Stomach (tissue), 9 donors: ENCODE results near the gene NINL. TPM values are rescaled to one million over a fixed set of nuclear protein-coding genes. Genes with fewer than 3 reads are reported as not detected.

Experiments used
- DNase-seq, 2 donors: peaks; one replicate each; pipeline versions ENCODE4 v3.0.0 to v3.0.0-alpha.2; 2013 to 2019
- H3K27ac ChIP-seq, 5 donors: fragments of 200-600 bp in 4 of 5; sonication (generic) in 4 of 5; one replicate each; pipeline ENCODE4 v1.5.1; 2013 to 2019; ENCODE audit warnings: mild to moderate bottlenecking in 1 of 5, moderate library complexity in 1 of 5
- H3K27me3 ChIP-seq, 3 donors: fragments of 200-600 bp; sonication (generic); one replicate each; pipeline ENCODE4 v1.5.1; 2017 to 2019; ENCODE audit warnings: mixed run types in 1 of 3
- H3K36me3 ChIP-seq, 4 donors: fragments of 200-600 bp; sonication (generic); 1 replicate in 3 of 4; 2 replicates in 1 of 4; pipeline ENCODE4 v1.5.1; 2016 to 2019
- H3K4me1 ChIP-seq, 4 donors: fragments of 200-600 bp; sonication (generic); one replicate each; pipeline ENCODE4 v1.5.1; 2016 to 2019
- H3K4me3 ChIP-seq, 4 donors: fragments of 200-600 bp; sonication (generic) in 3 of 4; one replicate each; pipeline ENCODE4 v1.5.1; 2016 to 2019; ENCODE audit warnings: mild to moderate bottlenecking in 1 of 4
- H3K9me3 ChIP-seq, 4 donors: fragments of 200-600 bp; sonication (generic); one replicate each; pipeline ENCODE4 v1.5.1; 2016 to 2019
- CTCF ChIP-seq, 7 experiments: fragments of 450-650 bp in 4 of 7; fragments of 200-600 bp in 3 of 7; sonication (generic) in 3 of 7; IDR thresholded peaks; one replicate each; pipeline ENCODE4 v1.5.1; 2016 to 2019; ENCODE audit warnings: antibody characterized with exemption in 7 of 7, control low read depth in 2 of 7, mild to moderate bottlenecking in 1 of 7
- EP300 ChIP-seq: sonication (generic); formaldehyde crosslinking; IDR thresholded peaks from one replicate; pipeline ENCODE4 v1.6.1; 2017; ENCODE audit warnings: antibody characterized with exemption
- POLR2A ChIP-seq, 4 donors: fragments of 450-650 bp; IDR thresholded peaks; one replicate each; pipeline ENCODE4 v1.6.1; 2016; ENCODE audit warnings: antibody characterized with exemption in 4 of 4, control low read depth in 2 of 4, mild to moderate bottlenecking in 1 of 4, moderate library complexity in 1 of 4
- POLR2AphosphoS5 ChIP-seq, 3 donors: sonication (generic); formaldehyde crosslinking; IDR thresholded peaks; one replicate each; pipeline ENCODE4 v1.6.1; 2016; ENCODE audit warnings: antibody characterized with exemption in 3 of 3
- WGBS, 5 donors: extraction: QIAGEN DNeasy Blood & Tissue Kit in 3 of 5; methylation state at CpG; one replicate each; pipeline versions ENCODE4 v1.1.5 to v1.1.7; 2013 to 2018; 5-methylcytosine and 5-hydroxymethylcytosine counted together
- intact Hi-C: fragments of 100-400 bp; cut with DNase I; formaldehyde crosslinking; loops from one replicate; pipeline ENCODE4 v1.15.1; 2023; ENCODE audit warnings: low total_unique reads
- polyA plus RNA-seq, 3 donors: library from polyadenylated mRNA; stranded (reverse); fragments of 200-250 nt; gene quantifications; one replicate each; pipeline ENCODE4 v1.2.3, GENCODE V29; 2013
- total RNA-seq, 5 donors: library from RNA; depleted of rRNA; stranded (reverse); fragments of >200 nt; gene quantifications; one replicate each; pipeline versions ENCODE4 v1.1.0 to v1.2.3, GENCODE V29; 2014 to 2016
- donor health status: healthy with polysubstance abuse.
- donor health status: Bipolar disorder and iron deficiency.
- donor health status: healthy.

NINL gene
- total and polyA plus RNA-seq, 8 donors: 3.1 to 34.8 (median 11.5) TPM

- no peaks in the 10 kb centered on the region for H3K4me1 ChIP-seq
- no peak for TF ChIP-seq POLR2AphosphoS5 (IDR thresholded peaks at IDR 0.05)
- no peak for TF ChIP-seq POLR2A (IDR thresholded peaks at IDR 0.05)
- no peak for TF ChIP-seq CTCF (IDR thresholded peaks at IDR 0.05)
- TF ChIP-seq EP300: no peak
- intact Hi-C loops: no loop called here
- no peak for DNase-seq
- H3K27ac ChIP-seq: no peak overlapping the region
- H3K27me3 ChIP-seq: no peaks in the 10 kb centered on the region
- H3K9me3 ChIP-seq: no peaks in the 10 kb centered on the region
- H3K4me3 ChIP-seq: no peak overlapping the region
- H3K36me3 ChIP-seq: peaks cover 0 to 9% (median 0%) of the 10 kb centered on the region in 4 donors
Observed at GRCh38 chr20:25421102-25421501, 164.2 kb downstream of the NINL start.

GRCh38 chr20:25418776-25419175 lies 166.6 kb downstream of the NINL start:
- no peak for TF ChIP-seq CTCF (IDR thresholded peaks at IDR 0.05)
- no peak for TF ChIP-seq POLR2AphosphoS5 (IDR thresholded peaks at IDR 0.05)
- no peak for TF ChIP-seq POLR2A (IDR thresholded peaks at IDR 0.05)
- TF ChIP-seq EP300: no peak
- Histone ChIP-seq H3K4me1 (no peaks in the 10 kb centered on the region), H3K27me3 (no peaks in the 10 kb centered on the region), H3K9me3 (no peaks in the 10 kb centered on the region), H3K36me3 (peaks cover 0 to 6% (median 0%) of the 10 kb centered on the region in 4 donors), H3K27ac (no peak overlapping the region), H3K4me3 (no peak overlapping the region)
- intact Hi-C loops: no loop called here
- no peak for DNase-seq
- 75 to 96% (median 91%) methylated on average over 1 of the region's 1 CpG for WGBS, 5 donors

GRCh38 chr20:25408890-25409289 lies 176.4 kb downstream of the NINL start:
- intact Hi-C loops: no loop called here

GRCh38 chr20:25408170-25408547 lies 177.2 kb downstream of the NINL start:
- no peaks in the 10 kb centered on the region for H3K36me3 ChIP-seq
- H3K27me3 ChIP-seq: no peaks in the 10 kb centered on the region
- peaks cover 4 to 17% (median 7%) of the 10 kb centered on the region in 4 donors for H3K9me3 ChIP-seq
- no peak for TF ChIP-seq CTCF (IDR thresholded peaks at IDR 0.05)
- no peak for TF ChIP-seq POLR2AphosphoS5 (IDR thresholded peaks at IDR 0.05)
- TF ChIP-seq EP300: no peak
- no peak for TF ChIP-seq POLR2A (IDR thresholded peaks at IDR 0.05)
- DNase-seq: no peak
- 1 to 5% (median 2%) methylated on average over 4 of the region's 4 CpGs for WGBS, 5 donors
- H3K4me1 ChIP-seq: peaks cover 8 to 19% (median 11%) of the 10 kb centered on the region in 4 donors
- peak overlapping the region; percentile 60 to 82 (median 62) for H3K4me3 ChIP-seq
- H3K27ac ChIP-seq: peak overlapping the region in 3 of 5 donors; percentile 70 to 77 (median 71)
- intact Hi-C loops: no loop called here

More at GRCh38 chr20:25408890-25409289, 176.4 kb downstream of the NINL start:
- H3K4me3 ChIP-seq: no peak overlapping the region
- H3K4me1 ChIP-seq: peaks cover 8 to 19% (median 11%) of the 10 kb centered on the region in 4 donors
- H3K27me3 ChIP-seq: no peaks in the 10 kb centered on the region
- 86 to 94% (median 90%) methylated on average over 5 of the region's 5 CpGs for WGBS, 5 donors
- DNase-seq: no peak
- TF ChIP-seq POLR2AphosphoS5 (IDR thresholded peaks at IDR 0.05) (no peak), EP300 (no peak), POLR2A (IDR thresholded peaks at IDR 0.05) (no peak)
- no peaks in the 10 kb centered on the region for H3K36me3 ChIP-seq
- no peak overlapping the region for H3K27ac ChIP-seq
- H3K9me3 ChIP-seq: peaks cover 0 to 10% (median under 1%) of the 10 kb centered on the region in 4 donors

- Histone ChIP-seq H3K4me1 (peaks cover 8 to 19% (median 11%) of the 10 kb centered on the region in 4 donors), H3K9me3 (peaks cover 10 to 23% (median 13%) of the 10 kb centered on the region in 4 donors), H3K27ac (peak within 1 kb of the TSS in 4 of 5 donors; percentile 54 to 77 (median 70)), H3K27me3 (no peaks in the 10 kb centered on the region), H3K4me3 (peak within 1 kb of the TSS; percentile 60 to 82 (median 62)), H3K36me3 (no peaks in the 10 kb centered on the region)
- 1 to 2% (median 1%) methylated on average over 46 to 56 of the region's 56 CpGs for WGBS, 5 donors
- TF ChIP-seq POLR2AphosphoS5 (IDR thresholded peaks at IDR 0.05): peak in 2 of 3 donors; percentile 41 to 89
- TF ChIP-seq CTCF (IDR thresholded peaks at IDR 0.05): no peak
- TF ChIP-seq EP300: no peak
- TF ChIP-seq POLR2A (IDR thresholded peaks at IDR 0.05): no peak
- intact Hi-C loops: no loop called here
- peak; percentile 80 to 95 for DNase-seq
Observed at GRCh38 chr20:25407311-25408169, 177.8 kb downstream of the NINL start, which contains the start of gene GINS1. GINS1 (plus strand) TSS chr20:25407673; CDS start chr20:25407821, 148 bp downstream.
